Measurements from ENCODE around the gene WRNIP1.

DNA sequence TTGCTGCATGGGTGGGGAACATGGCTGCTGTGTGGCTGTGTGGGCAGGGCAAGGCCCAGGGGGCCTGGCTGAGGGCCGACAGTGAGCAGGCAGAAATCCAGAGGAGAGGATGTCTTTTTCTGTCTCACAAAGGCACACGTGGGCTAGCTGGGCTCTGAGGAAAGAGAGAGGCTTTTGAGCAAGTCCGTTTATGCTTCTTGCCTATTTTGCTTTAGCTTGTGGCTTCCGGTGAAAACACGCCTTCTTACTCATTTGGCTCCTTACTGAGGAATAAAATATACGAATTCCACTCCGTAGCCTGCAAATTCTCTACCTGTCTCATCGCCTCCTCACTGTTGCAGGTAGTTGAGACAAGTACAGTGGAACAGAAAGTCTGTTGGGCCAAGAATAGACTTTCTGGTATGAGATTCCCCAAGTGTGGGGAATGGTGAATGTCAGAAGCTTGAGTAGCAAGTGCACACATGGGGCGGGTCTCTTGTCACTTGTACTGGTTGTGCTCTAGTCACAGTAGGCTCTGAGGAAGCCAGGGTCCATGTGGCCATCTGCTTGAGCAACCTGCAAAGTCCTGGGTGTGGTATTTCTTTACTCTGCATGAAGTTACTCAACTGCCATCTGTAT is 28.4 kb downstream of the WRNIP1 start:
- TF ChIP-seq, protein P1, sequence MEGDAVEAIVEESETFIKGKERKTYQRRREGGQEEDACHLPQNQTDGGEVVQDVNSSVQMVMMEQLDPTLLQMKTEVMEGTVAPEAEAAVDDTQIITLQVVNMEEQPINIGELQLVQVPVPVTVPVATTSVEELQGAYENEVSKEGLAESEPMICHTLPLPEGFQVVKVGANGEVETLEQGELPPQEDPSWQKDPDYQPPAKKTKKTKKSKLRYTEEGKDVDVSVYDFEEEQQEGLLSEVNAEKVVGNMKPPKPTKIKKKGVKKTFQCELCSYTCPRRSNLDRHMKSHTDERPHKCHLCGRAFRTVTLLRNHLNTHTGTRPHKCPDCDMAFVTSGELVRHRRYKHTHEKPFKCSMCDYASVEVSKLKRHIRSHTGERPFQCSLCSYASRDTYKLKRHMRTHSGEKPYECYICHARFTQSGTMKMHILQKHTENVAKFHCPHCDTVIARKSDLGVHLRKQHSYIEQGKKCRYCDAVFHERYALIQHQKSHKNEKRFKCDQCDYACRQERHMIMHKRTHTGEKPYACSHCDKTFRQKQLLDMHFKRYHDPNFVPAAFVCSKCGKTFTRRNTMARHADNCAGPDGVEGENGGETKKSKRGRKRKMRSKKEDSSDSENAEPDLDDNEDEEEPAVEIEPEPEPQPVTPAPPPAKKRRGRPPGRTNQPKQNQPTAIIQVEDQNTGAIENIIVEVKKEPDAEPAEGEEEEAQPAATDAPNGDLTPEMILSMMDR (IDR thresholded peaks at IDR 0.05), result no peak
- no peak for TF ChIP-seq POLR2A (IDR thresholded peaks at IDR 0.05)
